Jurkat, Clone E6-1 (cell line): Measurements from ENCODE around the gene UXT. TPM values are rescaled to one million over a fixed set of nuclear protein-coding genes. Genes with fewer than 3 reads are reported as not detected.
"Not testable (repeated sequence)": the region's sequence is repeated elsewhere in the genome, so short reads cannot be mapped to it uniquely, and the experiment has no call there.

Experiments
- DNase-seq: peaks from one replicate; pipeline ENCODE4 v3.0.0-alpha.2; 2011; ENCODE audit warnings: low read depth, low spot score
- H3K4me3 ChIP-seq: 2 replicates; pipeline ENCODE4 v1.5.1; 2011; ENCODE audit warnings: mild to moderate bottlenecking, low read length, control low read depth, moderate library complexity
- polyA plus RNA-seq: library from polyadenylated mRNA; unstranded; fragments of >200 nt; gene quantifications from one replicate; pipeline ENCODE4 v1.2.1, GENCODE V29; 2012; ENCODE audit warnings: missing spikeins; ENCODE audit not compliant: insufficient read length, insufficient read depth

The UXT gene, protein sequence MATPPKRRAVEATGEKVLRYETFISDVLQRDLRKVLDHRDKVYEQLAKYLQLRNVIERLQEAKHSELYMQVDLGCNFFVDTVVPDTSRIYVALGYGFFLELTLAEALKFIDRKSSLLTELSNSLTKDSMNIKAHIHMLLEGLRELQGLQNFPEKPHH
- polyA plus RNA-seq: 277 TPM

DNA sequence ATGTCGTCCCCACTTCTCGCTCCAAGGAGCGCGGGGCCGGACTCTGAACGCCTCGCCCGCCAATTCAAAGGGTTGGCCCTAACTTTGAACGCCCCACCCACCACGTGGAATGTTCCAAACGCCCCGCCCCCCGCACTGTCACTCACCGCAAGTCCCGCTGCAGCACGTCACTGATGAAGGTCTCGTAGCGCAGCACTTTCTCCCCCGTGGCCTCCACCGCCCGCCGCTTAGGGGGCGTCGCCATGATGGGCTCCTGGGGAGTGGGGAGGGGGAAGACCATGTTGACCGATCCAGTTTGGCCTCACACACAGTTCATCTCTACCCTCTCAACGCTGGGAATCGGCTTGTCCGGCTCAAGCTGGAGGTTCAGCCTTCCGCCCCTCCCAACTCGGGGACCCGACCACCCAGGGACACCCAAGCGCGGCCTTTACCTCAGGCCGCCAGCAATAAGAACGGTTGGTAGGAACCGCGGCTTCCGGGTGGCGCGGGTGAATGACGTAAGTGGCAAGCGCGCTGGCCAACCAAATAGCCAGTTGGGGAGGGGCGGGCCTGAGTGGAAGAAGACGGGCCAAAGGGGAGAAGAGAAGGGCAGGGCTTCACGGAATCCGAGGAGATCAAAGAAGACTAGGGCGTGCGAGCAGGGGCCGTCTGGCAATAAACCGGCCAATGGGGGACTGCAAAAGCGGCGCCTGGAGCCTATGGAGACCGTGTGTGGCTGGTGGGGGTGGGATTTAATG, at the start of gene UXT:
TSS of gene UXT (minus strand) at position 497 of the 737 bp plus-strand sequence. CDS start at position 244, 253 bp downstream.
- peak within 1 kb of the TSS; percentile 67 for H3K4me3 ChIP-seq
- peak; percentile 90 for DNase-seq

DNA sequence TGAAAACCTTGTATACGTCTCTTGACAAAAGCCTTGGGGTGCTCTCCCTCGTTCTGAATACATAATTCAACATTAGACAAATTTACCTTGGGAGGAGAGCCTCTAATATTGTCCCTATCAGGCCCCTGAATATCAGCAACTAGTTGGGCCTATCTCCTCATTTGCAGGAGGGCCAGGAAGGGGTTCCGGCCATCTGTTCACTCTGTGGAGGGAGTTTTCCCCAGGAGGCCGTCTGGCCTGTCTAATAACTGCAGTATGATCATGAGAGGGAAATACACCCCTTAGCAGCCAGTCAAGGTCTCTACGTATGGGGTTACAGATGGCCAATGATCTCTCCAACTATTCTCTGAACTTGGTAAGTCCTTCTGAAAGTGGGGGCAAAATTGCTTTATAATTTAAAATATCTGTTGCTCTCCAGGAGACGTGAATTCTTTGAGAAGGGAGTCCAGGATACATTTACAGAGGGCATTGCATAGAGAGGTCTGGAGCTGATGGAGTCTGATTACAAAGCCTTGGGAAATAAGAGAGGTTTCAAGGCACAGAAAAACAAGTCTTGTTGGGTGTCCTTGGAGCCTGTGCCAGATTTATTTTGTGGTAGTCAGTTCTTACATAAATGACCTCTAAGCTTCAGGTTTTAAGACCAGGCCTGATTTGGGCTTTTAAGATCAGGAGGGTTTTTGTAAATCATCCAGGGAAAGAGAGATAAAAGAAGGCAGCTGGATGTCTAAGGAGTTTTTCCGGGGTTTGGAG, 48.2 kb upstream of the UXT start:
- DNase-seq: no peak
- H3K4me3 ChIP-seq: no peak overlapping the region

DNA sequence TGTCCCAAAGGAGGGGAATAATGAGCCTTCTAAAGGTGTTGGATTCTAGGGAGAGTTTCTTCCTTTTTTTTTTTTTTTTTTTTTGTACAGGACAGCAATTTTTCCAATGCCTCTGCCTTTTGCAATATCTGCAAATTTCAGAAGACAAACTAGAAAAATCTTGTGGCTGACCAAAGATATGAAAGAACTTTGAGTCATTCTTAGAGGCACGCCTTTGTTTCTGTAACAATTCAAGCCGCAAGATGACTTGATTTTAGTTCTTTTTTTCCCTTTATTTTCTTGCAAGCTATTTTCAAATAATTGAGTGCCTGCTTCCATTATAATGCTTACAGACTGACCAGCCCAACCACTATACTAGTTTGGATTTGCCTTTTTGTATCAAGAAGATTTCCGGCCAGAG, 47.6 kb upstream of the UXT start:
- H3K4me3 ChIP-seq: no peak overlapping the region
- no peak for DNase-seq

- no peak overlapping the region for H3K4me3 ChIP-seq
- no peak for DNase-seq
These were observed 45.8 kb upstream of the UXT start for GRCh38 chrX:47704736-47705135.

DNA sequence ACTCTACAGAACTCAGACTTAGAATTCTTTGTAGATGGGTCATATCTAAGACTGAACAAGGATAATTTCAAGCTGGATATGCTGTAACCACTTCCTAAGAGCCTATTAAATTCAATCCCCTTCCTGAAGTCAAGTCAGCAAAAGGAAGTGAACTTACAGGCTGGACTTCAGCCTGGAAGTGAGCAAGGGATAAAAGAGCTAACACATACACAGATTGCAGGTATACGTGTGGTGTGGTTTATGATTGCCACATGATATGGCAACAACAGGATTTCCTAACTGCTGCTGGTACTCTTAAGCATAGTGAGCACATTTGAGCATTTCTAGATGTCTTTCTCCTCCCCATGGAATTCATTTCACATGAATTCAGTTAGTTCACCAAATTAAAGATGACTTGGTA, 38.2 kb upstream of the UXT start:
- DNase-seq: no peak
- H3K4me3 ChIP-seq: no peak overlapping the region

DNA sequence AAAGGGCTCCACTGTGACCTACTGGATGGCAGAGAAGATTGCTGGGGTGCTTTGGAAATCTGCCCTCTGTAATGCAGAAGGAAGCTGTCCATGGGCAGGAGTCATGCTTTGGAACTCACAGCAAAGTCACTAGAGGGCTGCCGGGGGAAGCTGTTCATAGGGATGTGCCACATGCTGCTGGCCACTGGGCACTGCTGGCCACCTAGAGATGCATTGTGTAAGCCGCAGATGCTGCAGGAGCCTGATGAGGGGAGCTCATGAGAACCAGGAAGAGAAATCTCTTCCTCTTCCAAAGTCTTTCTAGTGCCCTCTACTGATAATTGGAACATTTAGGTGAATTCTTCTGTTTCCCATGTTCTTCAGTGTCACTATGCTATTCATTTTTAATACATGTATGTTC, 31.2 kb upstream of the UXT start:
- no peak overlapping the region for H3K4me3 ChIP-seq
- DNase-seq: no peak

GRCh38 chrX:47687263-47687662, 28.3 kb upstream of the UXT start:
- DNase-seq: no peak
- no peak overlapping the region for H3K4me3 ChIP-seq

DNA sequence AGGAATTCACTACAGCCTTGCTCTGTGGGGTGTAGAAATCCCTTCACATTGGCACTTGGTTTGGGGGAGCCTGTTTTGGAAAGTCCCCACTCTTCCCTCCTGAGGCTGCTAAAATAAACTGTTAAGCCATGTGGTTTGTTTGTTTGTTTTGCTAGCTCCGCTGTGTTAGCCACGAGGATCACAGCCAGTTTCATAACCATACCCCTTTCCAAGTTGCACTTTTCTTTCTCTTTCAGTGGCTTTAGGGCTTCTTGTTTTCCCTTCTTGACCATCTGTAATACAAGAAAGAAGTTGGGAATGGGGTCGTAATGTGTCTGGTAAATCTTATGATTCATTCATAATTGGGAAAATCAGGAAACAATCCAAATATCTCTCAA, 24.8 kb upstream of the UXT start:
- no peak overlapping the region for H3K4me3 ChIP-seq

GRCh38 chrX:47683184-47683828, 24.3 kb upstream of the UXT start:
- DNase-seq: no peak
- H3K4me3 ChIP-seq: no peak overlapping the region

More for the DNA sequence above, 24.8 kb upstream of the UXT start:
- no peak for DNase-seq

- H3K4me3 ChIP-seq, DNase-seq: not testable (repeated sequence)
These were observed 17.2 kb upstream of the UXT start for GRCh38 chrX:47675959-47676859.

GRCh38 chrX:47674776-47675175, 15.8 kb upstream of the UXT start:
- no peak overlapping the region for H3K4me3 ChIP-seq

DNA sequence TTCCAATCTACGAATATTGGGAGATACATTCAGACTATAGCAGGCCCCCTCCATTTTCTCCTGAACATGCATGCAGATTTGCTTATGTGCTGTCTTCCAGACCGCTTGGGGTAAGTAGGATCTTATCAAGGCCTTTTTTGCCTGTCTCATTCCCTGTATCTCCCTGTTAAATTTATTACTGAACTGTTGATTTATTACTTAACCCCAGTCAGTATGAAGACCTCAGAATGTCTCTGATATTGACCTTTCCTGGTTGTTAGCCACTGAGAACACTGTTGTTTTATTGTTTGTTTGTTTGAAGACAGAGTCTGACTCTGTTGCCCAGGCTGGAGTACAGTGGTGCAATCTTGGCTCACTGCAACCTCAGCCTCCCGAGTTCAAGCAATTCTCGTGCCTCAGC, 6.8 kb upstream of the UXT start:
- not testable (repeated sequence) for DNase-seq, H3K4me3 ChIP-seq

More at GRCh38 chrX:47674776-47675175, 15.8 kb upstream of the UXT start:
- no peak for DNase-seq

- no peak for DNase-seq
- no peak overlapping the region for H3K4me3 ChIP-seq
These were observed 5.8 kb upstream of the UXT start for GRCh38 chrX:47664737-47665136.

GRCh38 chrX:47662144-47662657, 3.2 kb upstream of the UXT start:
- DNase-seq: no peak

DNA sequence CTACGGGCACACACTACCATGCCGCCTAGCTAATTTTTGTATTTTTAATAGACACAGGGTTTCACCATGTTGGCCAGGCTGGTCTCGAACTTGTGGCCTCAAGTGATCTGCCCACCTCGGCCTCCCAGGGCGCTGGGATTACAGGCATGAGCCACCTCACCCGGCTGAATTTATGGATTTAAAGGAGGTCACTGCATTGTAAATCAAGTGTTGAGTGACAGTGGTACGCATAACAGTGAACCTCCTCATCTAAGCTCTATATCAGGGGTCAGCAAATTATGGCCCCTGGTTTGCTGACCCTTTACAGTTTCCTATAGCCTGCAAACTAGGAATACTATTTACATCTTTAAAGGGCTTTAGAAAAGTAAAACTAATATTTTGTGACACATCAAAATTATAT, 2.6 kb upstream of the UXT start:
- H3K4me3 ChIP-seq: no peak overlapping the region
- no peak for DNase-seq

More at GRCh38 chrX:47662144-47662657, 3.2 kb upstream of the UXT start:
- H3K4me3 ChIP-seq: no peak overlapping the region

DNA sequence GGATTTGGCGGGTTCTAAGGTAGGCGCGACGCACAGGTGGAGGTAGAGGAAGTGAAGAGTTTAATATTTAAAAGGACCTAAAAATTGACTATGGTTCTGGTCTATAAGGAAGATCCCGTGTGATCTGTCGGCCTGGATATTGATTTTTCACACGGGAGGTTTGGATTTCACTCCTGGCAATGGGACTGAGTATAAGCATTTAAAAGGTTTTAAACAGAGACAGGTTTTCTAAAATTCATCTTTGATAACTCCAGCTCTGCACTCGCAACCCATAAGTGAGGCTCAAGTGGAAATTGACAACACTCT, 394 bp upstream of the UXT start:
- DNase-seq: no peak
- peak overlapping the region; percentile 67 for H3K4me3 ChIP-seq

GRCh38 chrX:47658301-47658683, 688 bp downstream of the UXT start:
- no peak for DNase-seq
- peak overlapping the region; percentile 67 for H3K4me3 ChIP-seq

DNA sequence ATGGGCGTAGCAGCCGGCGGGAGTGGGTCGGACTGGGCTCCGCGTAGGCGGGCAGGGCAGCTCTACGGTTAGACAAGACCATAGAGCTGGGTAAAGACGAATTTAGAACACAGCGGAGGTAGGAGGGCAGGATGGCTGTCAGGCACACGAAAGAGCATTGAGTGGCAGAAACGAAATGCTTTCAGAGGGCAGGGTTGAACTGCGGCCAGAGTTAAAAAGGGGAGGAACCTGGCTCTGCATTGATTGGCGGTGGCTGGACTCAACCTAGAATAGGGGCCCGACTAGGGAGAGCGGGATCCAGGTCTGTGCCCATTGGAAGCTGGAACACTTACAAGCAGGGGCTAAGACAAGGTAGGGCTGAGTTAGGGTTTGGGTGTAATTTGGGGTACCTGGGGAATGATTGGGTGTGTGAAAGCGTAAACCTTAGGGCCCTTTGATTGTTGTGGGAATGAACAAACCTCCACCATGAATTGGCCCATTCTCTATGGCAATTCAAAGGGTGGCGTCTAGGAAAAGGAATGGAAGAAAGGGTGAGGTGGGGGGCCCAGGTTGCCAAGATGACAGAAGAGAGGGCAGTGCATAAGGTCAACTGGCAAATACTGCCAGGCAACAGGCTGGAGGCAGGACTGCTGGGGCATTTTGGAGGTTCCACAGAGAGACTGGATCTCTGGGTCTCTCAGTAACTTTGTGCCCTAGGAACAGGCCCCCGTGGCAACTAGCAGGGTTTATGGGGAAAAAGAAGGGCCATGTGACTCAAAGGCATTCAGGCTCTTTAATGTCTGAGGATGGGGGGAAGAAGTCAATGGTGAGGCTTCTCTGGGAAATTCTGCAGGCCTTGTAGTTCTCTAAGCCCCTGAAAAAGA, 7.7 kb downstream of the UXT start:
- peak overlapping the region; percentile 53 for H3K4me3 ChIP-seq
- DNase-seq: no peak
